OCI-LY1 (cell line): ENCODE results near the gene CARMIL1.

Experiments used
- H2AFZ ChIP-seq: fragments of 200-600 bp; sonication (generic), shearing (Covaris generic); 2 replicates; pipeline ENCODE4 v1.6.0; 2014; ENCODE audit warnings: antibody characterized with exemption, mild to moderate bottlenecking, low read length
- H3F3A ChIP-seq: fragments of 200-600 bp; sonication (generic), shearing (Covaris generic); 2 replicates; pipeline ENCODE4 v1.6.0; 2014; ENCODE audit warnings: mild to moderate bottlenecking, antibody characterized with exemption, low read length, moderate library complexity; ENCODE audit not compliant: insufficient read depth
- H3K27ac ChIP-seq: fragments of 200-600 bp; sonication (generic); 2 replicates; pipeline ENCODE4 v1.5.1; 2014; ENCODE audit warnings: low read length, mixed run types, mild to moderate bottlenecking, low read depth; ENCODE audit not compliant: poor library complexity, severe bottlenecking
- H3K27me3 ChIP-seq: fragments of 200-600 bp; sonication (generic); 2 replicates; pipeline ENCODE4 v1.6.0; 2014; ENCODE audit warnings: antibody characterized with exemption, mild to moderate bottlenecking, low read length, moderate library complexity; ENCODE audit not compliant: insufficient read depth
- H3K36me3 ChIP-seq: fragments of 200-600 bp; sonication (generic); 2 replicates; pipeline ENCODE4 v1.6.1; 2014; ENCODE audit warnings: mild to moderate bottlenecking, antibody characterized with exemption, low read length, moderate library complexity, mixed read lengths; ENCODE audit not compliant: insufficient read depth
- H3K4me1 ChIP-seq: fragments of 200-600 bp; sonication (generic); 2 replicates; pipeline ENCODE4 v1.5.1; 2014; ENCODE audit warnings: mild to moderate bottlenecking, low read length, moderate library complexity; ENCODE audit not compliant: insufficient read depth, severe bottlenecking
- H3K4me2 ChIP-seq: fragments of 200-600 bp; sonication (generic), shearing (Covaris generic); 2 replicates; pipeline ENCODE4 v1.6.1; 2014; ENCODE audit warnings: low read length
- H3K4me3 ChIP-seq: fragments of 200-600 bp; sonication (generic); 2 replicates; pipeline ENCODE4 v1.5.1; 2014; ENCODE audit warnings: low read length, low read depth, mild to moderate bottlenecking, mixed read lengths; ENCODE audit not compliant: poor library complexity, severe bottlenecking
- H3K79me2 ChIP-seq: fragments of 200-600 bp; shearing (Covaris generic); 2 replicates; pipeline ENCODE4 v1.6.1; 2016; ENCODE audit warnings: mixed run types, low read length, mixed read lengths; ENCODE audit not compliant: insufficient read depth
- H3K9ac ChIP-seq: fragments of 200-600 bp; sonication (generic), shearing (Covaris generic); 2 replicates; pipeline ENCODE4 v1.6.1; 2014; ENCODE audit warnings: mild to moderate bottlenecking, low read length, mixed read lengths
- H3K9me2 ChIP-seq: fragments of 200-600 bp; sonication (generic), shearing (Covaris generic); 2 replicates; pipeline ENCODE4 v1.6.1; 2014; ENCODE audit warnings: low read depth, mild to moderate bottlenecking, low read length, mixed read lengths
- H3K9me3 ChIP-seq: fragments of 200-600 bp; shearing (Covaris generic); 2 replicates; pipeline ENCODE4 v1.6.1; 2014; ENCODE audit warnings: low read length, mixed read lengths
- H4K20me1 ChIP-seq: fragments of 200-600 bp; sonication (generic), shearing (Covaris generic); 2 replicates; pipeline ENCODE4 v1.6.0; 2016; ENCODE audit warnings: mild to moderate bottlenecking, low read length; ENCODE audit not compliant: insufficient read depth
- CTCF ChIP-seq: fragments of 200-600 bp; sonication (generic), shearing (Covaris generic); IDR thresholded peaks from 2 replicates; pipeline ENCODE4 v1.5.1; 2017; ENCODE audit warnings: mild to moderate bottlenecking, antibody characterized with exemption, low read length, moderate library complexity, mixed read lengths
- EZH2 ChIP-seq: fragments of 200-600 bp; sonication (generic), shearing (Covaris generic); IDR thresholded peaks from 2 replicates; pipeline ENCODE4 v1.8.0; 2017; ENCODE audit warnings: borderline replicate concordance, mixed run types, mild to moderate bottlenecking, antibody characterized with exemption, low read length, moderate library complexity, mixed read lengths

Gene CARMIL1

GRCh38 chr6:25570578-25570977, 291.4 kb downstream of the CARMIL1 start:
- Histone ChIP-seq H3K79me2 (no peaks in the 10 kb centered on the region), H3K4me2 (no peak overlapping the region), H3K27me3 (no peaks in the 10 kb centered on the region), H3K9me3 (no peaks in the 10 kb centered on the region), H3K4me3 (no peak overlapping the region), H3K9ac (no peak overlapping the region), H2AFZ (no peak overlapping the region), H3F3A (no peaks in the 10 kb centered on the region; the same call in 1 of the 2 replicates), H3K9me2 (no peaks in the 10 kb centered on the region), H3K36me3 (no peaks in the 10 kb centered on the region), H3K4me1 (no peaks in the 10 kb centered on the region), H4K20me1 (no peaks in the 10 kb centered on the region), H3K27ac (no peak overlapping the region)
- TF ChIP-seq CTCF, result no peak
- no peak for TF ChIP-seq EZH2

- H3F3A ChIP-seq, result no peaks in the 10 kb centered on the region
- H3K4me3 ChIP-seq, result no peak overlapping the region
- no peaks in the 10 kb centered on the region for H3K9me3 ChIP-seq
- H3K9me2 ChIP-seq, result no peaks in the 10 kb centered on the region
- H3K9ac ChIP-seq, result no peak overlapping the region
- no peaks in the 10 kb centered on the region; the same call in 1 of the 2 replicates for H3K36me3 ChIP-seq
- no peaks in the 10 kb centered on the region for H3K27me3 ChIP-seq
- H3K27ac ChIP-seq, result no peak overlapping the region
- no peaks in the 10 kb centered on the region for H4K20me1 ChIP-seq
- no peaks in the 10 kb centered on the region for H3K79me2 ChIP-seq
- H3K4me1 ChIP-seq, result peaks cover 7% of the 10 kb centered on the region
- H3K4me2 ChIP-seq, result no peak overlapping the region
- TF ChIP-seq EZH2 (no peak), CTCF (no peak)
- no peak overlapping the region for H2AFZ ChIP-seq
Measured at GRCh38 chr6:25576919-25577318, 297.7 kb downstream of the CARMIL1 start.

- H3K9me2 ChIP-seq, result no peaks in the 10 kb centered on the region
- no peak overlapping the region for H3K27ac ChIP-seq
- no peak overlapping the region for H3K4me3 ChIP-seq
- H3K9ac ChIP-seq, result no peak overlapping the region
- H3K4me1 ChIP-seq, result peaks cover 7% of the 10 kb centered on the region
- no peaks in the 10 kb centered on the region for H4K20me1 ChIP-seq
- no peak overlapping the region for H3K4me2 ChIP-seq
- no peak for TF ChIP-seq EZH2
- TF ChIP-seq CTCF, result no peak
- no peaks in the 10 kb centered on the region for H3K27me3 ChIP-seq
- peaks cover 12% of the 10 kb centered on the region for H3K36me3 ChIP-seq
- H3K9me3 ChIP-seq, result no peaks in the 10 kb centered on the region
- no peaks in the 10 kb centered on the region for H3K79me2 ChIP-seq
- no peak overlapping the region for H2AFZ ChIP-seq
- no peaks in the 10 kb centered on the region for H3F3A ChIP-seq
Measured at GRCh38 chr6:25578538-25578937, 299.4 kb downstream of the CARMIL1 start.
